Measurements from ENCODE around the gene KAZN.

The KAZN gene

GRCh38 chr1:15146142-15146680 lies 547.7 kb downstream of the KAZN start:
- DNase-seq (ENCODE audit: low read depth) = no peak
- H3K4me3 ChIP-seq (ENCODE audit: low read depth, low read length) = no peak overlapping the region
- TF ChIP-seq, protein P1, sequence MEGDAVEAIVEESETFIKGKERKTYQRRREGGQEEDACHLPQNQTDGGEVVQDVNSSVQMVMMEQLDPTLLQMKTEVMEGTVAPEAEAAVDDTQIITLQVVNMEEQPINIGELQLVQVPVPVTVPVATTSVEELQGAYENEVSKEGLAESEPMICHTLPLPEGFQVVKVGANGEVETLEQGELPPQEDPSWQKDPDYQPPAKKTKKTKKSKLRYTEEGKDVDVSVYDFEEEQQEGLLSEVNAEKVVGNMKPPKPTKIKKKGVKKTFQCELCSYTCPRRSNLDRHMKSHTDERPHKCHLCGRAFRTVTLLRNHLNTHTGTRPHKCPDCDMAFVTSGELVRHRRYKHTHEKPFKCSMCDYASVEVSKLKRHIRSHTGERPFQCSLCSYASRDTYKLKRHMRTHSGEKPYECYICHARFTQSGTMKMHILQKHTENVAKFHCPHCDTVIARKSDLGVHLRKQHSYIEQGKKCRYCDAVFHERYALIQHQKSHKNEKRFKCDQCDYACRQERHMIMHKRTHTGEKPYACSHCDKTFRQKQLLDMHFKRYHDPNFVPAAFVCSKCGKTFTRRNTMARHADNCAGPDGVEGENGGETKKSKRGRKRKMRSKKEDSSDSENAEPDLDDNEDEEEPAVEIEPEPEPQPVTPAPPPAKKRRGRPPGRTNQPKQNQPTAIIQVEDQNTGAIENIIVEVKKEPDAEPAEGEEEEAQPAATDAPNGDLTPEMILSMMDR (IDR thresholded peaks at IDR 0.05; ENCODE audit: insufficient read depth, low read depth, low read length, missing control alignments) = no peak

GRCh38 chr1:15146971-15147376 lies 548.5 kb downstream of the KAZN start:
- DNase-seq (ENCODE audit: low read depth) = peak; percentile 28
- H3K4me3 ChIP-seq (ENCODE audit: low read depth, low read length) = no peak overlapping the region
- TF ChIP-seq, protein P1 (IDR thresholded peaks at IDR 0.05; ENCODE audit: insufficient read depth, low read depth, low read length, missing control alignments) = no peak

DNA sequence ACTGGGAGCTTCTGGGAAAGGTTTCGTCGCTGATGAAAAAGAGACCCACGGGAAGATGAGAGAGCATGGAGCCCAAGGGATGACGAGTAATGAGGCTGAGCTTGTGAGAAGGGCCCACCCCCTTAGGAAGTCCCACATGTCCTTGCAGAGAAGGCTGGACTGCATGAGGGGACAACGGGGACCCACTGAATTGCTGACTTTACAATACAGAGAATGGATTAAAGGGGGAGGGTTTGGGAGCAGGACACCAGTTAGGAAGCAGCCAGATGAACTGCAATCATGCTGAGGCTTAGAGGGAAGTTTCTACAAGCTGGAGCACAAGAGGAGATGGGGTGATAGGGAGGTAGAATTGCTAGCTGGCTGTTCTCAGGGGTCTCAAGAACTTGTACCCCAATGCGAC lies 549.5 kb downstream of the KAZN start:
- DNase-seq (ENCODE audit: low read depth) = no peak
- TF ChIP-seq, protein P1 (IDR thresholded peaks at IDR 0.05; ENCODE audit: insufficient read depth, low read depth, low read length, missing control alignments) = no peak
- no peak overlapping the region for H3K4me3 ChIP-seq (ENCODE audit: low read depth, low read length)

DNA sequence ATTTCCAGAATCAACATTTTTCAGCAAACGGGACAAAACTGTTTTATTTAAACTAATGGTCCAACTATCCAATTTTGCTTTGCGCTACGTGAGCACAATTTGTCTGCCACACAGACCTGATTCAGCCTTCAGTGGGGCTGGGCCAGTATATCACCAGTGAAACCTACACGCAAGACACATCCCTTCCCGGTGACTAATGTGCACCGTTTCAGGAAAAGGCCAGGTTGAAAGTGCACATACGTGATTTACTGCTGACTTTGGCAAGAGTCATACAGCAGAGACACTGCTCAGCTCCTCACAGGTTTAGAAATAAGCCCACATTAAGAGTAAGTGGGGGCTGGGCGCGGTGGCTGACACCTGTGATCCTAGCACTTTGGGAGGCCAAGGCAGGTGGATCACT lies 550.0 kb downstream of the KAZN start:
- TF ChIP-seq, protein P1 (IDR thresholded peaks at IDR 0.05; ENCODE audit: insufficient read depth, low read depth, low read length, missing control alignments) = no peak
- no peak for DNase-seq (ENCODE audit: low read depth)
- no peak overlapping the region for H3K4me3 ChIP-seq (ENCODE audit: low read depth, low read length)

GRCh38 chr1:15148941-15149340 lies 550.5 kb downstream of the KAZN start:
- TF ChIP-seq, protein P1 (IDR thresholded peaks at IDR 0.05; ENCODE audit: insufficient read depth, low read depth, low read length, missing control alignments) = no peak
- no peak for DNase-seq (ENCODE audit: low read depth)
- no peak overlapping the region for H3K4me3 ChIP-seq (ENCODE audit: low read depth, low read length)

DNA sequence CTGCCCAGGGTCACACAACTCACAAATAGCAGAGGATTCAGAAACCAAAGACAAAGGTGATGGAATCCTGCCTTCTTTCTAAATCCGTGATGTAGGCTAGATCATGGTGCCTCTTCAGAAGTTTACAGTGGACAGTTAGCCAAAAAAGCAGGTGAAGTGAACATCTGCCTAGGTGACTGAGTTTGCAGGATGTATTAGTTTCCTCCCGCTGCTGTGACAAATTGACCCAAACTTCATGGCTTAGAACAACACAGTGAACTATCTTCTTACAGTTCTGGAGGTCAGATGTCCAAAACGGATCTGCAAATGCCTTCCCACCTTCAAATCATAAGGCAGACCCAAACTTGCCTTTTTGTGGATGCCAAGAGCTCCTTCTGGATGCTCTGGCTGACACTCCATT lies 551.9 kb downstream of the KAZN start:
- DNase-seq (ENCODE audit: low read depth) = no peak
- TF ChIP-seq, protein P1 (IDR thresholded peaks at IDR 0.05; ENCODE audit: insufficient read depth, low read depth, low read length, missing control alignments) = no peak
- H3K4me3 ChIP-seq (ENCODE audit: low read depth, low read length) = no peak overlapping the region

DNA sequence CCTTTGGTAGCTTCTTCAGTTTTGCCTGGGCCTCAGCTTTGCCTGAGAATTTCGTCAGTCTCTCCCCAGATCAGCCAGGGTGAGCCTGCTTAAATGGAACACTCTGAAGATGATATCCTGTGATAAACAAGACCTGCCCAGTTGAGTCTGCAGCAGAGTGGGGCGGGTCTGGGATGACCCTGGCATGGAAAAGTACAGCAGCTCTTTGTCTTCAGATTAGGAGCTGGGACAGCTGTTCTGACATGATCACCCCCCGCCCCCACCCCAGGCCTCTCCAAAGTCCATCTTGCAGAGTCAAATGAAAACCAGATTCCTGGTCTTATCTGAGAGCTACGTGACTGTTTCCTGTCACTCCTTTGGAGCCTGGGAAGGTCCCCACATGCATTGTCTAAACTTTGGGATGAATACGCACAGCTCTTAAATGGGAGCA lies 552.9 kb downstream of the KAZN start:
- TF ChIP-seq, protein P1 (IDR thresholded peaks at IDR 0.05; ENCODE audit: insufficient read depth, low read depth, low read length, missing control alignments) = no peak
- DNase-seq (ENCODE audit: low read depth) = no peak
- H3K4me3 ChIP-seq (ENCODE audit: low read depth, low read length) = no peak overlapping the region
